Measurements from ENCODE around the gene MLN. TPM values are rescaled to one million over a fixed set of nuclear protein-coding genes. Genes with fewer than 3 reads are reported as not detected.

Gene MLN
- total and polyA plus RNA-seq, 2 donors (not counting 3 experiments of a cell fraction or from before 2014, with no cell fraction given) = not detected

DNA sequence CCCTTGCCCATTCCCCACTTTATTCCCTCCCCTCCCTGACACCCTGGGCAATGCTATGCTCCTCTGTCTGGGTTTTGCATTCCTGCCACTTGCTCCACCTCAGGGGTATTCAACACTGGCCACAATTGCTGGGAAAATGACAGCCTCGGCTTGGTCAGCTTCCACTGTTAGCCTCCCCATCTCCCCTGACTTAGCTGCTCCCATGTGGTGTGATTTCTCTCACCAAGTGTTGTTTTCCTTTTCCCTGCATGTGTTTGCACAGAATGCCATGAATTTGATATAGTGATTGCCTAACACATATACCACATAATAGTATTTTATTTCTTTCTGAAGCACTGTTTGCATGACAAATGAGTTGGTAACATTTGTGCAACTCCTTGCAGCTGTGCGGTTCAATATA lies 13.4 kb downstream of the MLN start:
- Histone ChIP-seq H3K4me2 (ENCODE audit: insufficient read depth, low read length) (no peak overlapping the region), H3K9me1 (replicated peaks; ENCODE audit: control insufficient read depth, extremely low read depth, insufficient read depth, low read length) (no peaks in the 10 kb centered on the region), H3K4me3 (replicated peaks in 1 of 3; ENCODE audit: insufficient read depth in 1 of 3, low read depth in 1 of 3, low read length in 3 of 3) (no peak overlapping the region), H2AFZ (ENCODE audit: low read depth, low read length) (no peak overlapping the region), H3K27ac (ENCODE audit: insufficient read depth, low read depth, low read length) (no peak overlapping the region), H3K4me1 (ENCODE audit: control insufficient read depth, extremely low read depth, insufficient read depth, low read length) (peaks cover 31% of the 10 kb centered on the region), H3K79me2 (ENCODE audit: control insufficient read depth, insufficient read depth, low read length) (peaks cover 18% of the 10 kb centered on the region), H4K20me1 (replicated peaks; ENCODE audit: control insufficient read depth, extremely low read depth, insufficient read depth, low read length) (no peaks in the 10 kb centered on the region), H3K36me3 (ENCODE audit: control insufficient read depth in 2 of 2, extremely low read depth in 1 of 2, insufficient read depth in 2 of 2, low read length in 2 of 2) (no peaks in the 10 kb centered on the region), H3K27me3 (ENCODE audit: control insufficient read depth in 2 of 2, insufficient read depth in 2 of 2, low read length in 2 of 2) (peaks cover 0 to 2% of the 10 kb centered on the region in 2 experiments), H3K9me3 (replicated peaks; ENCODE audit: control insufficient read depth, insufficient read depth, low read length) (no peaks in the 10 kb centered on the region), H3K9ac (replicated peaks; ENCODE audit: extremely low read depth, insufficient read depth, low read length) (no peak overlapping the region)
- DNase-seq (ENCODE audit: low read depth, low spot score) = no peak
- ChIA-PET CTCF (no interaction called here), POLR2A (no interaction called here)
- dilution Hi-C loops (cut with MboI; ENCODE audit: extremely low pct_ligation_motif_present, low sequenced_read_pairs) (no loop called here), intact Hi-C loops (cut with micrococcal nuclease) (no loop called here)
- no TSS peak for BruUV-seq (replicated peaks)
- TF ChIP-seq, protein P1, sequence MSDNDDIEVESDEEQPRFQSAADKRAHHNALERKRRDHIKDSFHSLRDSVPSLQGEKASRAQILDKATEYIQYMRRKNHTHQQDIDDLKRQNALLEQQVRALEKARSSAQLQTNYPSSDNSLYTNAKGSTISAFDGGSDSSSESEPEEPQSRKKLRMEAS (IDR thresholded peaks at IDR 0.05; ENCODE audit: insufficient read depth, insufficient read length) = no peak
- no peak for TF ChIP-seq GATA2 (IDR thresholded peaks at IDR 0.05; ENCODE audit: insufficient read depth, insufficient read length, low read depth, low read length)
- no peak for TF ChIP-seq EZH2 (IDR thresholded peaks at IDR 0.05; ENCODE audit: borderline replicate concordance, low read depth, low read length, severe bottlenecking)
- TF ChIP-seq, protein P2, sequence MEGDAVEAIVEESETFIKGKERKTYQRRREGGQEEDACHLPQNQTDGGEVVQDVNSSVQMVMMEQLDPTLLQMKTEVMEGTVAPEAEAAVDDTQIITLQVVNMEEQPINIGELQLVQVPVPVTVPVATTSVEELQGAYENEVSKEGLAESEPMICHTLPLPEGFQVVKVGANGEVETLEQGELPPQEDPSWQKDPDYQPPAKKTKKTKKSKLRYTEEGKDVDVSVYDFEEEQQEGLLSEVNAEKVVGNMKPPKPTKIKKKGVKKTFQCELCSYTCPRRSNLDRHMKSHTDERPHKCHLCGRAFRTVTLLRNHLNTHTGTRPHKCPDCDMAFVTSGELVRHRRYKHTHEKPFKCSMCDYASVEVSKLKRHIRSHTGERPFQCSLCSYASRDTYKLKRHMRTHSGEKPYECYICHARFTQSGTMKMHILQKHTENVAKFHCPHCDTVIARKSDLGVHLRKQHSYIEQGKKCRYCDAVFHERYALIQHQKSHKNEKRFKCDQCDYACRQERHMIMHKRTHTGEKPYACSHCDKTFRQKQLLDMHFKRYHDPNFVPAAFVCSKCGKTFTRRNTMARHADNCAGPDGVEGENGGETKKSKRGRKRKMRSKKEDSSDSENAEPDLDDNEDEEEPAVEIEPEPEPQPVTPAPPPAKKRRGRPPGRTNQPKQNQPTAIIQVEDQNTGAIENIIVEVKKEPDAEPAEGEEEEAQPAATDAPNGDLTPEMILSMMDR (IDR thresholded peaks at IDR 0.05; ENCODE audit: extremely low read depth in 1 of 2, insufficient read depth in 1 of 2, low read depth in 1 of 2, low read length in 2 of 2) = no peak
- TF ChIP-seq MYC (IDR thresholded peaks at IDR 0.05; ENCODE audit: low read depth, low read length) = no peak
- no peak for TF ChIP-seq POLR2A (IDR thresholded peaks at IDR 0.05; ENCODE audit: low read depth, low read length)
- no peak for TF ChIP-seq POLR2AphosphoS5 (IDR thresholded peaks at IDR 0.05; ENCODE audit: insufficient read depth, low read depth, low read length)
- no peak for TF ChIP-seq JUN (IDR thresholded peaks at IDR 0.05; ENCODE audit: borderline replicate concordance, insufficient read depth, insufficient read length, low read depth)
- TF ChIP-seq FOS (IDR thresholded peaks at IDR 0.05; ENCODE audit: borderline replicate concordance, insufficient read depth, low read length) = no peak
- FAIRE-seq = no peak
